Measurements from ENCODE around the gene AP3S1.
A peak's percentile ranks its signal among the peaks of the same experiment; 100 is the strongest.

The AP3S1 gene

GRCh38 chr5:115829913-115830312 is 11.8 kb upstream of the AP3S1 start:
- DNase-seq = no peak

DNA sequence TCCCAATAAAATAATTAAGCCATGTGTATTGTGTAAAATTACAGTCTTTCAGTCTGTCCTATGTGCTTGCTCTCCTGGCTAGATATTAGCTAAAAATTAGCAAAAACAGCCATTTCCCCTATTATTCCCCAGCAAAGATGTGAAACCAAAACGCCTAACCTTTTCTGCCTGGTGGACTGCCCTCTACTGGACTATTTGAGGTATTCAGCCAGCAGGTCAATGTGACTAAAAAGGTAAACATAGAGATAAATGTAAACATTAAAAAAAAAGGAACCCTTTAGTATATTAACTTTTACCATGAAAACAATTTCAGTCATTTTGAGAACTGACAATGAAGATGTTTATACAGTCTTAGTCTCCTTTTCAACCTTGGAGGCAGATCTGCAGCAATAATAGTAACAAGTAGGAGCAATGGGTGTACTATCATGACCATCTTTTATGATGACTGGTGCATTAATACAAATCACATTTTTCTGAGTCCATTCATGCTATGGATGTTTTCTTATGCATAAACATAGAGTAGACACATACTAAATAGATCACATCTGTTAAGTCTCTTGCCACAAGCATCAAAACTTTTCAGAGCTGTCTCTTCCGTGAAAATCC is 10.5 kb upstream of the AP3S1 start:
- DNase-seq = peak in 1 of 2 donors; percentile 20

GRCh38 chr5:115835481-115835880 is 6.3 kb upstream of the AP3S1 start:
- no peak for DNase-seq

DNA sequence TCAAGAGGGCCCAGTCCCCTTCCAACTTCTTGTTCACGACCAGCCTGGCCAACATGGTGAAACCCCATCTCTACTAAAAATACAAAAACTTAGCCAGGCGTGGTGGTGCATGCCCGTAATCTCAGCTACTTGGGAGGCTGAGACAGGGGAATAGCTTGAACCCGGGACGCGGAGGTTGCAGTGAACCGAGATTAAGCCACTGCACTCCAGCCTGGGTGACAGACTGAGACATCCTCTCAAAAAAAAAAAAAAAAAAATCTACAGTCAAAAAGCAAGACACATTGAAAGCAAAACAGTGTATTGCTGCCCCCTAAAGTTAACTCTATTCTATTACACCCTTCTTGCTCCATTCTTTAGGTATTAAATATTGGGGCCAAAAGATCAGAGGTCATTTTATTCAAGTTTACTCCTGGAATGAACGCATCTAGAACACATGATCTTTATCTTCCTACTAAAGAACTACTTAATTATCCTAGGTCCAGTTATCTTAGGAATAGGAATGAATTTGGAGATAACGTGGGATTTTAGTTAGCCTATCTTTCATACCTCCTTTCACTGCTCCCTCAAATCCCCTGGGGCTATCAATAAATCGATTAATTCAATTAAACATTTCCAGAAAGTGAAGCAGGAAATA is 2.7 kb upstream of the AP3S1 start:
- peak in 1 of 2 donors; percentile 11 for DNase-seq

- no peak for DNase-seq
Observed at GRCh38 chr5:115840873-115841272, 862 bp upstream of the AP3S1 start.

DNA sequence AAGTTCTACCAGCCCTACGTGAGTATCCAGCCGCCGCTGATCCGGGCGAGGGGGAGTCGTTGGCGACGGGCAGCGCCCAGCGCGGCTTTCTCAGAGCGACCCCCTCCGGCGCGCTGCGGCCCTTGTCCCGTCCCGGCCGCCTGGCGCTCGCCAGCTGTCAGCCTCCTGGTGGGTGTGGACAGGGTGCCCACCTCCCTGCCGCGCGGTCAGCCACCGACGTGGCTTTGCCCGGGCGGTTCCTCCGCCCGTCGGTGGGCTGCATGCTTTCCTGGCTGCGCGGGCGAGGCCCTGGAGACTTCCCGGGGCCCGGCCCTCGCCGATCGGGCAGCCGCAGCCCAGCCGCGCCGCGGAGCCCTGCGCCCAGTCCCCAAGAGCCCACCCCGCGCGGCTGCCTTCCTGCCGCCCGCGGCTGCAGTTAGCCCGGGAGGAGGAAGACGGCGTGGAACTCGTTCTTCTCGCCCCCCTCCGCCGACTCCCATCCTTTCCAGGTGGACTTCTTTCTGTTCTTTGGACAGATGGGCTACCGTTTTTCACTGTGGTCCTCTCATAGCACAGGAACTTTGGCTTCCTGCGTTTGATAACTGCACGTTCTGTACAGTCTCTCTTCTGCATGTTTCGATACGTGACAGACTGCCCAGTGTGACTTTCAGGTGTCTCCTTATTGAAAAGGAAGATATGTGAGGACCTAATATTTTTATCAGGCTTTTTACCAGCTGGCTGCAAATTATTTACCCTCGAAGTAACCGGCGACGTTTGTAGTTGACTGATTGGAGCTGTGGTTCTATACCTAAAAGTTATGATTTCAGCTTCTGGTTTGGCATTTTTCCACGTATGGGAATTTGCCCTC is 577 bp downstream of the AP3S1 start:
- DNase-seq = peak; percentile 12 to 25

- no peak for DNase-seq
Observed at GRCh38 chr5:115842952-115843351, 1.2 kb downstream of the AP3S1 start.

DNA sequence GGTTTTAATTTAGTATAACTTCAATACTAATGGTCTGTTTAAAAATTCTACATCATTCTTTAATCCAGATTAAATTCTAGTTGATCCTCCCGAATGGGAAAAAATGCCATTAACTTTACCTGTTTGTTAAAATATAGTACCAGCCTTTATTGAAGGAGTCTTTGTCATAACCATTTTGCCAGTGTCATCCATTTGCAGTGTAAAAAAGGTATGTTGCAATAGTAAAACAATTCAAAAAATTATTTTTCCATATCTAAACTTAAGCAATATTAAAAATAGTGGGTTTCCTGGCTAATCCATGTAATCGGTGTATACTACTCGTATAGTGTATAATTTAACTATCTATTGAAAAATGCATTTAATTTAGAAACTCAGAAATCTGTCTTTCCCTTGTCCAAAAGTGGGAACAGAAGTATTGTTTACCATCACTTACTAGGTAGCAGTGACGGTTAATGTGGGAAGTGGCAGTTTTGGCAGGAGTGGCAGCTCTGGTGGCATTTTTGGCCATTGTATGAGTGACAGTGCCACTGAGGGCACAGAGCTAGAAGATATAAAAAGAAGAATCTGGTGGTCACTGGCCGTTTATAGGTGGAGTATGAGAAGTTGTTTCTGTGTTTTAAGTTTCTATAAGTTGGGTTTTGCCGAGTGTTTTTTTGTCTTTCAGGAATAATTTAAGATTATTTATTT is 1.9 kb downstream of the AP3S1 start:
- DNase-seq = no peak

DNA sequence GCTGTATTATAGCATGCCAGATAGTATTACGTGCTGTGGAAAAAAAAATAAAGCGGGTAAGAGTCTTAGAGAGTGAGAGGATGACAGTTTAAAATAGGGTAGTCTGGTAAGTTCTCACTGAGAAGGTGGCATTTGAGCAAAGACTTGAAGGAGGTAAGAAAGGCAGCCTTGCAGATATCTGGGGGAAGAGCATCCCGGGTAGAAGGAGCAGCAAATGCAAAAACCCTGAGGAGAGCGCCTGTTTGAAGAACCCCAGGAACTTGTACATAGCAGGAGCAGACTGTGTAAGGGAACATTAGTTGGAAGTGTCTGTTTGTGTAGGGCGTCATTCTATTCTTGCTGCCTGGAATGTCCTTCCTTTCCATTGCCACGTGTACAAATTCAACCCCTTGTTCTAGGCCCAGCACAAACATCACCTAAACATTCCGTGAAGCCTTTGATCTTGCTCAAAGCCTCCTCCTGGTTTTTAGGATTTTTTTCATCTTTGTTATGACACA is 2.6 kb downstream of the AP3S1 start:
- no peak for DNase-seq

- DNase-seq = no peak
Observed at GRCh38 chr5:115847290-115847689, 5.6 kb downstream of the AP3S1 start.

DNA sequence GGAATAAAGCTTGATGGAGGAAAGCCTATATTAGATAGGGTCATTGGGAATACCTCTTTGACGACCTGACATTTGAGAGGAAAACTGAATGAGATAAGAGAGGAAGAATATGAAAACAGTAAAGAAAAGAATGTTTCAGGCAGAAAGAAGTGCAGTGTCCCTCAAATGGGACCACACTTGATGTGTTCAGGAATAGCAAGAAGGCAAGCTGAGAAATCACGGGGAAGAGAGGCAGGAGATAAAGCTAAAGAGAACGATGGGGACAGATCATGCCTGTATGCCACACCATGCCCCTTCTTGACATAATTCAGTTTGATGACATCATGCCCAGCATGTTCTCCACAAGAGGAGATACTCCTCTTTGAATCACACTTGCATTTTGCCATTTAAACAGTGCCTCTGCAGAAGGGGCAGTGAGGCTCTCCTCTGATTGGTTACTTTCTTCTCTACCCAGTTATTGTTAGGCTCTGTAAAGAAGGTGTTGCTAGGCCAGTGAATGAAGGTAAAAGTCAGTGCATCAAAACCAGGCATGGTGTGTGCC is 7.6 kb downstream of the AP3S1 start:
- DNase-seq = no peak

- DNase-seq = no peak
Observed at GRCh38 chr5:115850744-115851416, 9.1 kb downstream of the AP3S1 start.

DNA sequence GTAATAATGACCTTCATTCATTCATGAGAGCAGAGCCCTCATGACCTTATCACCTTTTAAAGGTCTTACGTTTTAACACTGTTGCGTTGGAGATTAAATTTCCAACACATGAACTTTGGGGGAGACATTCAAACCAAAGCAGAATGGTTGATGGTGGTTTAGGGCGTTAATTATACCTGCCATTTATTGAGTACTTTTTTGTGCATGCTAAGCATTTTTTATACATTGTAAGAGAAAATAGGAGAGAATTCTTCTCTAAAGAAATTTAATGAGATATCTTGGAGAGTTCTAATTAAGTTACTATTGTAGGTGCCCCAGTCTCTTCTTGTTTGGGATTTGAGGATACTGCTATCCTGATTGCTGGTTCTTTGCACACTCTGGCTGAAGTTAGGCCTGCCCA is 12.4 kb downstream of the AP3S1 start:
- DNase-seq = no peak

DNA sequence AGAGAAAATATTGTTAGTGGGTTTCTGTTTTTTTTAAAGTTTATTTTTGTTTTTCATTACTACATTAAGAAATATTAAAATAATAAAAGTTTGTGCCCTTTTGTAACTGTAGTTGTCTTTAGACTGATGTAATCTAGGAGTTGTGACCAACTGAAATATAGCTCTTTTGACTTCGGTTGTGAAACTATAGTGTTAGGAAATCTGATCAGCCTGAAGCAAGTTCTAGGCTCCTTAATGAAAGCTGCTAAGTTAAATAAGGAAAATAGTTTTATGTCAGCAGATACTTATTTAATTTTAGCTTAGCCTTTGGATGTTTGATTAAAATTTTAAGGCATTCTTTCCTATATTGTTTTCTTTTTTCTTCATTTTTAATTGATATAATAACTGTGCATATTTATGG is 14.2 kb downstream of the AP3S1 start:
- DNase-seq = no peak

GRCh38 chr5:115857057-115857479 is 15.3 kb downstream of the AP3S1 start:
- DNase-seq = no peak

DNA sequence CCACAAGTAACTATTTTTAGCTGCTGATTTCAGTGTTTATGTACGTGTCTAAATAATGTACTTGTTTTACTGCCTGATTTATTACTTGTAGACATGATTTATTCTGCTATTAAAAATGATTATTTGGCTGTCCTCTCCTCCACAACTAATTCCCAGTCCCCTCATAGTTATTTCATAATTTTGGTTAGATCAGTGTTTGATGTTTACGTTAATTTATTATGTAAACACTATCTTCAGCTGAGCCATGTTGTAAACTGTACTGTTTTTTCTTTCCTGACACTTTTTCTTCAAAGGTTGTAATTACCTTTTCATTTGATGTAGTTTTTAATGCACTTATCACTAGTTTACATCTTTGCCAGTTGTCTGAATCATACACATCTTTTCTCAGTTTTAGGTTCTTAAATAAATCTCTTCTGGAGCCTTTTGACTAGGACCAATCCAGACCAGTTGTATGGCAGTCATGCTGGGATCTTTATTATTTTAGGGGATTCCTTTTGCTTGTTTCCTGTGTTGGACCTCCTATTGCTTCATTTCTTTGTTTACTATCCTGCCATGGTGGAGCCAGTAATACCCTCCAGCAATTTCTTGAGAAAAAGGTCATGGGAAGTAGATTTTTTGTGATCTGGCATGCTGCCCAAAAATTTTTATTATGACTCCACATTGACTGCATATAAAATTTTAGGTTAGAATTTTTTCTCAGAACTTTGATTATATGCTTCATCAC is 16.1 kb downstream of the AP3S1 start:
- DNase-seq = no peak

DNA sequence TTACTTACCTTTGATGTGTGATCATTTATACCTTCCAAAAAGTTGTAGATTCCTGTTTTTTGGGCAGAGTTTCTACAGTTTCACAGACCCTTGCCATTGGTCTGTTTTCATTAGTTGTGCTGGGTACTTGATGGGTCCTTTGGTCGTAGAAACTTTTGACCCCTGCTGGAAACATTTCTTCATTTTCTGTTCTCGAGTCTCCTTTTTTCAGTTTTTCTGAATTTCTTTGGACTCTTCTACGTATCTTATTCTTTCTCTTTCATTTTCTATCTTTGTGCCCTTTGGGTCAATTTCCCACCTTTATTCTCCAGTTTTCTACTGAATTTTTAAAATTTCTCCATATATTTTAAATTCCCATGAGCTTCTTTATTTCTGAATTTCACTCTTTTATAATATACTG is 16.7 kb downstream of the AP3S1 start:
- no peak for DNase-seq

- no peak for DNase-seq
Observed at GRCh38 chr5:115859378-115859777, 17.6 kb downstream of the AP3S1 start.

DNA sequence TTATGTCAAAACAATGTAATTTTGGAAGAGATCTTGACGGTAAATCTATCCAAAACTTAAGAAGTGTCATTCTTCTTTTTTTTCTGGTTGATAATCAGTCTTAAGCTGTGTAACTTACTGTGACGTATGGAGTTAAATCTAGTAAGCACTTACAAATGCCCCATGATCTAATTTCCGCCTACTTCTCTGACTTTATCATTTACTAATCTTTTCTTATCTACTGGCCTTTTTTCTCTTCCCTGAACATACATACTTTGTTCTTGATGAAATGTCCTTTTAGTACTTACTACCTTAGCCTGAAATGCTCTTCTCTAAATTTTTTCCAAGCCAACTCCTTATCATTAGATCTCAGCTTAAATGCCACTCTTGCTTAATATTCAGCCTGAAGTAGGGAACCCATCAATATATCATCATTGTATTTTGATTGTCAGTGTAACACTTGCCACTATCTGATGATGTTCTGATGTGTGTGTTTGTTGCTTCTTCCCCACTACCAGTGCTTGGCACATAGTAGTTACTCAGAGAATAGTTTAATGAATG is 27.6 kb downstream of the AP3S1 start:
- DNase-seq = no peak

DNA sequence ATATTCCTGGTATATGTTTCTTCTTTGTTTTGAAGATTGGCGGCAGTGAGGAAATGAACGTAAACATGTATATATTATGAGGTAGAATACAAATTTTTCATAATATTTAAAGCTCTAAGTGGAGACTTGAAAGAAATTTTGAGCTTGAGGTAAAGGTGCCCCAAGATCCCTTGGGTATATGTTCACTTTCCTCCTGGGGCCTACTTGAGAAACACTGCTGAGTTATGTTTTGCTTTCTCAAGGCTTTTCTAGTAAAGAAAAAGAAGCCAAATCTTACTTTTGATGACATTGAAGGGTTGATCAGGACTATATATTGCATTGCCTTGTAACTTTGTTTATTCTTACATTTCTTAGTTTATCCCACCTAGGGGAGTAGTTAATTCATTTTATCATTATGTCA is 30.7 kb downstream of the AP3S1 start:
- DNase-seq = no peak

DNA sequence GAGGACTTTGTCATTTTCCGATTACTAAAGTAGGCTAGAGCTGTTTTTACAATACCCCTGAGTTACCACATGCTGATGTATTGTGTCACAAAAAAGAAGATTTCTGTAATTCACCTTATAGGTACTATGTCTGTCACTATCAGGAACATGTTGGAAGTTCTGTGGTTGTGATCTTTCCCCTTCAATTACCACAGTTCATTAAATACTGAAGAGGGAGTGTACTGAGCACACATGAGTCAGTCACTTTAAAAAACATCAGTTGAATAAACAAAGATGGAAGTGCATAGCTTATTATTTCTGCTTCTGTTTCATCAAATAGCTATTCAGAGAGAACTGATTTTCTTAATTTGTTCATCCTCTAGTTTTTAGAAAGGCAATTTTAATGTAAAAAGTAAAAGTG is 31.7 kb downstream of the AP3S1 start:
- DNase-seq = no peak

All from activated CD4-positive, alpha-beta T cell treated with anti-CD3 and anti-CD28 coated beads for 4 hours (primary cell).